HG03175 (cell line): ENCODE data around the gene SMARCC1.

Source experiments
- ATAC-seq: cut with Tn5 transposase; IDR thresholded peaks from one replicate; pipeline ENCODE4 v1.9.1; 2021; ENCODE audit warnings: mild to moderate bottlenecking, moderate library complexity; ENCODE audit not compliant: unreplicated experiment

Gene SMARCC1

DNA sequence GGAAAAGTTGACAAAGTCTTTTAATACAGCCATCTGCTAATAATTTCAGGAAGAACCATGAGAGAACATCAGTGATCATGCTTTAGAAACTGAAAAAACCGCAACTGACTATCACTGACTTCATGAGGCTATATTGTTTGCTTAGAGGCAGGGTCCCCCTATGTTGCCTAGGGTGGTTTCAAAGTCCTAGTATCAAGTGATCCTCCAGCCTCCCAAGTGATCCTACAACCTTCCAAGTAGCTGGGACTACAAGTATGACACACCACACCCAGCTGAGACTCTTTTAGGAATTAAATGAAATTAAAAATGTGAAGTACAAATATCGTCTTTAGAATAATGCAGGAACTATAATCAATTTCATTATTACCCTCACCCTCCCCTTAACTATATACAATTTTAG is 144.8 kb downstream of the SMARCC1 start:
- ATAC-seq, result no peak

GRCh38 chr3:47636225-47636624 is 145.5 kb downstream of the SMARCC1 start:
- no peak for ATAC-seq

GRCh38 chr3:47635536-47635935 is 146.2 kb downstream of the SMARCC1 start:
- no peak for ATAC-seq

DNA sequence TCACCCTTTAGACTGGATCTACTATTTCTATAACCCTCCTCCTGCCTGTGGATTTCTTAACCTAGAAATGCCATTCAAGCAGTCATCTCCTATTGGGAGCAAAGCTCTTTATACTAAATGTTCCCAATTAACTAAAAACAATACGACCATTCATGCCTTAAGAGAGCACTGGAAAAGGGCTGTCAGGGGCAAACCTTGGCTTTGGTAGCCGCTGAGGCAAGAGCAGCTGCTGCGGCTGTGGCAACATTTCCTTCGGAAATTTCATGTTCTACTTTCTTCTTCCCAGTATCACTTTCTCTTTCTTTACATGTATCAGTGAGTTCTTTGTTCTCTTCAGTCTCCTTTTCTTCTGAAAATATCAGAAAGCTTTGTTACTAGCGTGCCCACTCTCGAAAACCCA is 146.7 kb downstream of the SMARCC1 start:
- ATAC-seq, result no peak

DNA sequence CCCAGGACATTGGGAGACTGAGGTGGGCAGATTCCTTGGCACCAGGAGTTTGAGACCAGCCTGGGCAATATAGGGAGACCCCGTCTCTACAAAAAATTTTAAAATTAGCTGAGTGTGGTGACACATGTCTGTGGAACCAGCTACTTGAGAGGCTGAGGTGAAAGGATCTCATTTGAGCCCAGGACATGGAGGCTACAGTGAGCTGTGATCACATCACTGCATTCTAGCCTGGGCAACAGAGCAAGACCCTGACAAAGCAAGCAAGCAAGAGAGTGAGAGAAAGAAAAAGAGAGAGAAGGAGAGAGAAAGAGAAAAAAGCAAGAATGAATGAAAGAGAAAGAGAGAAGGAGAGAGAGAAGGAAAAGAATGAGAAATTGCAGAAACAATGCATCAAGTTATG is 150.9 kb downstream of the SMARCC1 start:
- no peak for ATAC-seq

DNA sequence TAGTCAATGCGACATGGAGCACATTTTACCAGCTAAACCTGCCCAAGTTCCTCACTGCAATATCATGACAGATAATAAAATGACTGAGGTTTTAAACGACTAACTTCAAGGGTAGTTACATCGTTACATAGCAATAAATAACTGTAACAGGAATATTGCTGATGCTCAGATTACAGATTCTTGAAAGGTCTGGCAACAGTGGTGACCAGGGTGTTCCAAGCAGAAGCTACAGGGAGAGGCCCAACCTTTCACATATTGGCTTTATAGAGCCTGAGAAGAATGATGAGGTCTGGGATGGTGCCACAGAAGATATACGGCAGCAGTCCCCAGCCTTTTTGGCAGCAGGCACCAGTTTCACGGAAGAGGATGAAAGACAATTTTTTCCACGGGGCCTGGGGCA is 151.9 kb downstream of the SMARCC1 start:
- no peak for ATAC-seq

- no peak for ATAC-seq
Observed at GRCh38 chr3:47628426-47628825, 153.3 kb downstream of the SMARCC1 start.

DNA sequence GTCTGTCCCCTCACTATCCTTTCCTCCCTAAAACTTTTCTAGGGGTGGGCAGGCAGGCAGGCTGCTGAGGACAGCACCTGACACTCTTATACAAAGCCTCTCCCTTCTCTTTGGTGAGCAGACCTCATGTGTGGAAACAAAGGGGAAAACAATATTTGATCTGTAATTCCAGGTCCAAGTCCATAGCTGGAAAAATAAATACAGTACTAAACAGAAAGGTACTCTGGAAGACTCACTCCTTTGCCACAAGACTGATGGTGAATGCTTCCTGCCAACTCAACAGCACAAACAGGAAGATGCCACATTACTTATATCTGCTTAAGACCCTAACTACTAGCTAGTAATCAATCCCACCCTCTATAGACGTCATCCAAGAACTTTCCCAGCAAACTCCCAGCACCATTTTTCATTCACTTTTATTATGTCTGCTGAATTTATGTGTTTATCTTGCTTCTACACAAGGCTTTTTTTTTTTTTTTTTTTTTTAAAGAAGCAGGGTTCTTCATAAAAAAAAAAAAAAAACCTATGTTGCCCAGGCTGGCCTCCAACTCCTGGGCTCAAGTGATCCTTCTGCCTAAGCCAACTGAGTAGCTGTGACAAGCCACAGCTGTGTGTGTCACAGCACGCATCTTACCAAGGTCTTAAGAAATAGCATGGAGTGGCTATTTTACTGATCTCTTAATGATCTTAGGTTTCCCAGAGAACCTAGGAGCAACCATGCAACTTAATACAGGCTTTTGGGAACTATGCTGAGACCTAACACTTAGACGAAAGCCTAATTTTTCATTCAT is 158.8 kb downstream of the SMARCC1 start:
- no peak for ATAC-seq

- no peak for ATAC-seq
Observed at GRCh38 chr3:47617086-47618010, 164.3 kb downstream of the SMARCC1 start.

DNA sequence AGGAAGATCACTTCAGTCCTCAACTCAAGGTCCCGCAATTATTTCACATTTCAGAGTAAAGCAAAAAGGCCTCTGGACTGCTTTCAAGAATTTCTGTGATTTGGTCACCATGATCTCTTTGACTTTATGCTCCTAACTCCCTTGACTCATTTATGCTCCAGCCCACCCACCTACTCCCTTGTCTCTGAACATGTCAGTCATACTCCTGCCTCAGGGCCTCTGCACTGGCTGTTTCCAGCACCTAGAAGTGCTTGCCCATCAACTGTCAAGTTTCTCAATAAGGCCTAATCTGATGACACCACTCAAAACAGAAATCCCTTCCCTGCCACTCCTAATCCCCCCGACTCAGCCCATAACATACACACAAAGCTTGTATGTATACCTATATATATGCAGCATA is 166.9 kb downstream of the SMARCC1 start:
- ATAC-seq, result no peak

DNA sequence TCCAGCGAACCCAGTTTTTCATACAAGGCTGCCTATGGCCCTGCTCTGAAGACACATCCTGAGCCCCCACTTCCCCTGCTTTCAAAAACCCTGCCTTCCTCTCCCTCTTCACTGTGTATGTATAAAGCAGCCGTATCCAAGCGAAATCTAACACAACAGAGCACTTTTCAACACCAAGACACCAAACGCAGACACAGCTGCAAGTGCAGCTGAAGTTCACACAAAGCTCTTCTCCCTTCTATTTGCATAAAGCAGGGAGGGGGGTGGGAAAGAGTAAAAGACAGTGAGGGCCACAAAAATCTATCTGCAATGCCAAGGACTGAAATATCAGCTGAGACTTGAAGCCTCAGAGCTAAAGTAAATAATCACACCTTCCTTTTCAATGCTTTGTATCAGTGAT is 168.0 kb downstream of the SMARCC1 start:
- ATAC-seq, result no peak

- no peak for ATAC-seq
Observed at GRCh38 chr3:47612879-47613278, 168.8 kb downstream of the SMARCC1 start.

DNA sequence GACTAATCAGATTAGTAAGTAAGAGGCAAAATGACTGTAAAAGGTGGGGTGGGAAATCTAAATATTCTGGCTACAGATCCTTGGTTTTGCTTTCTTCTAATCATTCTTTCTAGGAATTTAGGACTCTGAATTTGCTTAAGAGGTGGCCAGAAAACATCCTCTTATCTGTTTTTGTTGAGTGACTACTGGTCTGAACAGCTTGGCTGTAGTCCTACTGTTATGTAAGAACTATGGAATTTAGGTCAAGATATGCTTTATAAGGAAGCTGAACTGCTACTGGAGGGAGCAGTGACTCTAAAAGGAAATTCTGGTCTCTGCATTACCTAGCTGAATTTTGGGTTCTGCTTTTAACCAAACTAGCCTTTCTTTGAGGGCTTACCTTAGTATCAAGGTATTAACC is 169.5 kb downstream of the SMARCC1 start:
- no peak for ATAC-seq

- ATAC-seq, result no peak
Observed at GRCh38 chr3:47611576-47611975, 170.1 kb downstream of the SMARCC1 start.

DNA sequence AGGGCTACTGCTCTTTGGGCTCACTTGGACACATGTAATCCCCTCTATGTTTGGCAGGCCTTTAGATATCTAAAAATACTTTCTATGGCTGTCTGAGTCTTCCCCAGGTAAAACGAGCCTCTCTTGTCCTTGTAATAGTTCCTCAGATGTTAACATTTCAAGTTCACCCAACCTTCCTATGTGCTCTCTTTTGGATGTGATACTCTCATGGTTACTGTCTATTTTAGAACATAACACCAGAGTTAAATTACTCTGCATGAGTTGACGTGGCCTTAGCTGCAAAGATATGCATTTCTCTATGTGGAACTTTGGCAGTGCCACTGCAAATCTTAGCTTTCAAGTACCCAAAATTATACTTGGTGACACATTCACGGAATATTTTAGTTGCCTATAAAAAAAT is 171.1 kb downstream of the SMARCC1 start:
- no peak for ATAC-seq

- ATAC-seq, result no peak
Observed at GRCh38 chr3:47607335-47607734, 174.4 kb downstream of the SMARCC1 start.

- no peak for ATAC-seq
Observed at GRCh38 chr3:47606165-47606564, 175.5 kb downstream of the SMARCC1 start.

- ATAC-seq, result no peak
Observed at GRCh38 chr3:47605652-47606051, 176.0 kb downstream of the SMARCC1 start.

DNA sequence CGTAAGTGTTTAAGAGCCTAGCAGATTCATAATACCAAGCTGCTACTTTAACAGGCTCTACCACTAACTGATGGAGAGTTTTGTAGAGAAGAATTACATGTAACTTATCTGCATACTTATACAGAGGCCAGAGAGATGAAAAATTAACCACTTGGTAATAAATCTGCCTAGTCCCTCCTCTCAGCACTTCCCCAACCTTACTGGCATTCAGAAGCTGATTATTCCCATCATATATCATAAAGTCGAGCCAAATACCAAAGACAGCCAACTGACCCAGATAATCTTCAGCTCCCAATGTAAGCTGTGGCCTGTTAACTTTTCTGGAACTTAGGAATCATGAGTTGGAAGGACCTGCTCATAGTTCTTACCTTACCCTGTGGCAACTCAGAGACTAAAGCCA is 177.5 kb downstream of the SMARCC1 start:
- ATAC-seq, result no peak

DNA sequence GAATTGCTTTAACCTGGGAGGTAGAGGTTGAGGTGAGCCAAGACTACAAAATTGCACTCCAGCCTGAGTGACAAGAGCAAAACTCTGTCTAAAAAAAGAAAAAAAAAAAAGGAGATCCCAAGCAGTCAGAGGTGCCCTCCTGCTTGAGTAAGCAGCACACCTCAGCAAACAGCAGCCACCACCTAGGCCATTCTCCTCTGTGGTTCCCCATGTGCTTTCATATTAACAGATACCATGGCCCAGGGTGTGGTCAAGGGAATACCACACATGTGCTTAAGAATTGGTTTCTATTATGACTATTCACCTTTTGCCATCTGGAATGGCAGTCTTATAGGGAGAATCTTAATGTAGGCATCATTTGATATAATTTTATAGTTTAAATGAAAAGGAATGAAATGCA is 178.4 kb downstream of the SMARCC1 start:
- no peak for ATAC-seq

DNA sequence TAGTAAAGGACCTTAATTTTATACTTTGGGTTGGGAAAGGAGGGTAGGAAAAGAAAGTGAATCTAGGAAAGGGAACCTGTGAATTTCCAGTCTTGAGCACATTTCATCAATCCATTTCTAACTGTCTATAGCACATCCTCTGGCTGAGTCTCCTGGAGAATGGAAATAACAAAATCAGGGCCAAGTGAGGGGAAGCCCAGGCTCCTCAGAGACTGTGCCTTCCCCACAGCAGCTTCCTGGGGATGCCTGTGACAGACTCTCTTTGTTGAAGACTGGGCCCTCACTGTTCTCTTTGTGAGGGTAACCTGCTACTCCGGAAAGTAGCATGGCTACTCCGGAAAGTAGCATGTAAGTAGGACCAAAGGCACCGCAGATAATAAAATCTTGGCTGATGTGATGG is 180.4 kb downstream of the SMARCC1 start:
- no peak for ATAC-seq

DNA sequence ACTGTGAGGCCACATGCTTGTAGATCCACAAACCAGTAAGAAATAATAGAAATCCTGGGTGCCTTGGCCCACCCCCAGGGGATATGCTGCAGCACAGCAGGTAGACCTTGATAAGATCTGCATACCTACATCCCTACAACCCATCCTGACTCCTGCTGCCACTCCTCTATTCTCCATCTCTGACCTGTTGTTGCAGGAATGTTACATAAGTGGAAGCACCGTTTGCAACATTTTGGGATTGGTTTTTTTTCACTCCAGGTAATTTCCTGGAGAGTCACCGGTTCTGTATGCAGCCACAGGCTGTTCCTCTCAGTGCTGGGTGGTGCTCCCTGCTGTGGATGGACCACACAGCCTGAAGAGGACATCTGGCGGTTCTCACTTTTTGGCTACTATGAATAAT is 186.9 kb downstream of the SMARCC1 start:
- ATAC-seq, result no peak
